HEK293 (cell line): ENCODE measurements around the gene AXL.

Experiments used
- MEIS1 ChIP-seq: sonication (generic); formaldehyde crosslinking; IDR thresholded peaks from 2 replicates; pipeline ENCODE4 v1.8.1; 2022; ENCODE audit warnings: missing genetic modification reagents, mild to moderate bottlenecking, borderline replicate concordance
- TCF7L2 ChIP-seq: IDR thresholded peaks from 2 replicates; pipeline ENCODE4 v1.6.1; 2011; ENCODE audit warnings: low read depth, mild to moderate bottlenecking, inconsistent platforms, low read length, moderate library complexity, borderline replicate concordance
- ZNF274 ChIP-seq, 2 experiments: fragments of 200-500 bp in 1 of 2; fragments of 450-650 bp in 1 of 2; sonication (Bioruptor generic) in 1 of 2; formaldehyde crosslinking in 1 of 2; IDR thresholded peaks; 2 replicates each; pipeline versions ENCODE4 v1.5.1 to v1.6.1; 2014 to 2016; ENCODE audit warnings: borderline replicate concordance in 1 of 2, inconsistent platforms in 1 of 2, low read length in 1 of 2, missing biosample characterization in 1 of 2, missing genetic modification characterization in 1 of 2
- ZNF394 ChIP-seq: fragments of 450-650 bp; formaldehyde crosslinking; IDR thresholded peaks from 2 replicates; pipeline ENCODE4 v1.5.1; 2016; ENCODE audit warnings: missing biosample characterization, missing genetic modification characterization, mild to moderate bottlenecking, moderate library complexity, borderline replicate concordance
- TF ChIP-seq, protein P1 (sequence below): fragments of 450-650 bp; formaldehyde crosslinking; IDR thresholded peaks from 2 replicates; pipeline ENCODE4 v1.5.1; 2017; ENCODE audit warnings: missing biosample characterization, missing genetic modification characterization
- TF ChIP-seq, protein P2 (sequence below): fragments of 450-650 bp; formaldehyde crosslinking; IDR thresholded peaks from 2 replicates; pipeline ENCODE4 v1.5.1; 2017; ENCODE audit warnings: missing biosample characterization, mild to moderate bottlenecking, missing genetic modification characterization, moderate library complexity
- TF ChIP-seq, protein P3 (sequence below): fragments of 450-650 bp; formaldehyde crosslinking; IDR thresholded peaks from 2 replicates; pipeline ENCODE4 v1.5.1; 2016; ENCODE audit warnings: missing biosample characterization, missing genetic modification characterization
- TF ChIP-seq, protein P4 (sequence below): fragments of 450-650 bp; IDR thresholded peaks from 2 replicates; pipeline ENCODE4 v1.5.1; 2018; ENCODE audit warnings: missing biosample characterization, missing genetic modification characterization

DNA sequence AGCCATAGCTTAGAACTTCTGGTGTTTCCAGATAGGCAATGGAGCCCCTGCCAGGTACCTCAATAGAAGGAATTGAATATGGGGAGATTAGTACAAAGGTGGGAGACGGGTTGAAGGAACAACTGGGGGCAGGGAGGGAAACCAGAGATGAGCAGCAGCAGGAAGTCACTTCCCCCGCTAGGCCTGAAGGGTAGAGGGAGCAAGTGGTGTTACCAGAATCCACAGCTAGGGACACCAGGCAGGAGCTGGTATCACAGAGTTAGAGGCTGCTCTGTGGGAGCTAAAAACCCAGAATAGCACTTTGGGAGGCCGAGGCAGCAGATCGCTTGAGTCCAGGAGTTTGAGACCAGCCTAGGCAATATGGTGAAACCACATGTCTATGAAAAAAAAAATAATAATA is 29.9 kb downstream of the AXL start:
- TF ChIP-seq TCF7L2 (no peak), ZNF274 (IDR thresholded peaks at IDR 0.05; ENCODE audit: low read length) (no peak), ZNF274 (tag by site-specific recombination; IDR thresholded peaks at IDR 0.05; ENCODE audit: borderline replicate concordance) (no peak), MEIS1 (CRISPR knock-in tag) (no peak), ZNF394 (tag by site-specific recombination) (no peak)
- TF ChIP-seq, protein P1, sequence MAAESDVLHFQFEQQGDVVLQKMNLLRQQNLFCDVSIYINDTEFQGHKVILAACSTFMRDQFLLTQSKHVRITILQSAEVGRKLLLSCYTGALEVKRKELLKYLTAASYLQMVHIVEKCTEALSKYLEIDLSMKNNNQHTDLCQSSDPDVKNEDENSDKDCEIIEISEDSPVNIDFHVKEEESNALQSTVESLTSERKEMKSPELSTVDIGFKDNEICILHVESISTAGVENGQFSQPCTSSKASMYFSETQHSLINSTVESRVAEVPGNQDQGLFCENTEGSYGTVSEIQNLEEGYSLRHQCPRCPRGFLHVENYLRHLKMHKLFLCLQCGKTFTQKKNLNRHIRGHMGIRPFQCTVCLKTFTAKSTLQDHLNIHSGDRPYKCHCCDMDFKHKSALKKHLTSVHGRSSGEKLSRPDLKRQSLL (tag by site-specific recombination), result no peak
- TF ChIP-seq, protein P2, sequence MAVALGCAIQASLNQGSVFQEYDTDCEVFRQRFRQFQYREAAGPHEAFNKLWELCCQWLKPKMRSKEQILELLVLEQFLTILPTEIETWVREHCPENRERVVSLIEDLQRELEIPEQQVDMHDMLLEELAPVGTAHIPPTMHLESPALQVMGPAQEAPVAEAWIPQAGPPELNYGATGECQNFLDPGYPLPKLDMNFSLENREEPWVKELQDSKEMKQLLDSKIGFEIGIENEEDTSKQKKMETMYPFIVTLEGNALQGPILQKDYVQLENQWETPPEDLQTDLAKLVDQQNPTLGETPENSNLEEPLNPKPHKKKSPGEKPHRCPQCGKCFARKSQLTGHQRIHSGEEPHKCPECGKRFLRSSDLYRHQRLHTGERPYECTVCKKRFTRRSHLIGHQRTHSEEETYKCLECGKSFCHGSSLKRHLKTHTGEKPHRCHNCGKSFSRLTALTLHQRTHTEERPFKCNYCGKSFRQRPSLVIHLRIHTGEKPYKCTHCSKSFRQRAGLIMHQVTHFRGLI (tag by site-specific recombination), result no peak
- TF ChIP-seq, protein P3, sequence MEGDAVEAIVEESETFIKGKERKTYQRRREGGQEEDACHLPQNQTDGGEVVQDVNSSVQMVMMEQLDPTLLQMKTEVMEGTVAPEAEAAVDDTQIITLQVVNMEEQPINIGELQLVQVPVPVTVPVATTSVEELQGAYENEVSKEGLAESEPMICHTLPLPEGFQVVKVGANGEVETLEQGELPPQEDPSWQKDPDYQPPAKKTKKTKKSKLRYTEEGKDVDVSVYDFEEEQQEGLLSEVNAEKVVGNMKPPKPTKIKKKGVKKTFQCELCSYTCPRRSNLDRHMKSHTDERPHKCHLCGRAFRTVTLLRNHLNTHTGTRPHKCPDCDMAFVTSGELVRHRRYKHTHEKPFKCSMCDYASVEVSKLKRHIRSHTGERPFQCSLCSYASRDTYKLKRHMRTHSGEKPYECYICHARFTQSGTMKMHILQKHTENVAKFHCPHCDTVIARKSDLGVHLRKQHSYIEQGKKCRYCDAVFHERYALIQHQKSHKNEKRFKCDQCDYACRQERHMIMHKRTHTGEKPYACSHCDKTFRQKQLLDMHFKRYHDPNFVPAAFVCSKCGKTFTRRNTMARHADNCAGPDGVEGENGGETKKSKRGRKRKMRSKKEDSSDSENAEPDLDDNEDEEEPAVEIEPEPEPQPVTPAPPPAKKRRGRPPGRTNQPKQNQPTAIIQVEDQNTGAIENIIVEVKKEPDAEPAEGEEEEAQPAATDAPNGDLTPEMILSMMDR (tag by site-specific recombination), result 0 out of 2 replicates have a peak, but pooled peaks have one; percentile 21
- TF ChIP-seq, protein P4, sequence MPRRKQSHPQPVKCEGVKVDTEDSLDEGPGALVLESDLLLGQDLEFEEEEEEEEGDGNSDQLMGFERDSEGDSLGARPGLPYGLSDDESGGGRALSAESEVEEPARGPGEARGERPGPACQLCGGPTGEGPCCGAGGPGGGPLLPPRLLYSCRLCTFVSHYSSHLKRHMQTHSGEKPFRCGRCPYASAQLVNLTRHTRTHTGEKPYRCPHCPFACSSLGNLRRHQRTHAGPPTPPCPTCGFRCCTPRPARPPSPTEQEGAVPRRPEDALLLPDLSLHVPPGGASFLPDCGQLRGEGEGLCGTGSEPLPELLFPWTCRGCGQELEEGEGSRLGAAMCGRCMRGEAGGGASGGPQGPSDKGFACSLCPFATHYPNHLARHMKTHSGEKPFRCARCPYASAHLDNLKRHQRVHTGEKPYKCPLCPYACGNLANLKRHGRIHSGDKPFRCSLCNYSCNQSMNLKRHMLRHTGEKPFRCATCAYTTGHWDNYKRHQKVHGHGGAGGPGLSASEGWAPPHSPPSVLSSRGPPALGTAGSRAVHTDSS (tag by site-specific recombination), result no peak
